IPS-20b (cell line): Measurements from ENCODE around the gene ADARB1.

Experiments
- H3K27ac ChIP-seq: one replicate; pipeline ENCODE4 v1.5.1; 2013; ENCODE audit warnings: low read length
- H3K27me3 ChIP-seq: 2 replicates; pipeline ENCODE4 v1.6.1; 2013; ENCODE audit warnings: mild to moderate bottlenecking, low read length, inconsistent platforms; ENCODE audit not compliant: insufficient read depth
- H3K36me3 ChIP-seq: 2 replicates; pipeline ENCODE4 v1.6.1; 2013; ENCODE audit warnings: low read depth, mild to moderate bottlenecking, inconsistent platforms, low read length, moderate library complexity; ENCODE audit not compliant: insufficient read depth
- H3K4me1 ChIP-seq: 2 replicates; pipeline ENCODE4 v1.6.1; 2013; ENCODE audit warnings: mild to moderate bottlenecking, control low read depth, inconsistent platforms, low read length, moderate library complexity; ENCODE audit not compliant: insufficient read depth
- H3K4me3 ChIP-seq: 2 replicates; pipeline ENCODE4 v1.5.1; 2013; ENCODE audit warnings: mild to moderate bottlenecking, low read length, inconsistent platforms
- H3K9ac ChIP-seq: 2 replicates; pipeline ENCODE4 v1.6.1; 2013; ENCODE audit warnings: low read depth, mild to moderate bottlenecking, inconsistent platforms, low read length, moderate library complexity
- H3K9me3 ChIP-seq: 2 replicates; pipeline ENCODE4 v1.6.1; 2013; ENCODE audit warnings: mild to moderate bottlenecking, low read depth, low read length, inconsistent platforms; ENCODE audit not compliant: insufficient read depth

The ADARB1 gene

GRCh38 chr21:45091550-45092322, 17.4 kb downstream of the ADARB1 start:
- Histone ChIP-seq H3K36me3 (no peaks in the 10 kb centered on the region), H3K4me1 (no peaks in the 10 kb centered on the region), H3K27me3 (no peaks in the 10 kb centered on the region), H3K4me3 (no peak overlapping the region), H3K9ac (no peak overlapping the region), H3K27ac (no peak overlapping the region), H3K9me3 (no peaks in the 10 kb centered on the region)

DNA sequence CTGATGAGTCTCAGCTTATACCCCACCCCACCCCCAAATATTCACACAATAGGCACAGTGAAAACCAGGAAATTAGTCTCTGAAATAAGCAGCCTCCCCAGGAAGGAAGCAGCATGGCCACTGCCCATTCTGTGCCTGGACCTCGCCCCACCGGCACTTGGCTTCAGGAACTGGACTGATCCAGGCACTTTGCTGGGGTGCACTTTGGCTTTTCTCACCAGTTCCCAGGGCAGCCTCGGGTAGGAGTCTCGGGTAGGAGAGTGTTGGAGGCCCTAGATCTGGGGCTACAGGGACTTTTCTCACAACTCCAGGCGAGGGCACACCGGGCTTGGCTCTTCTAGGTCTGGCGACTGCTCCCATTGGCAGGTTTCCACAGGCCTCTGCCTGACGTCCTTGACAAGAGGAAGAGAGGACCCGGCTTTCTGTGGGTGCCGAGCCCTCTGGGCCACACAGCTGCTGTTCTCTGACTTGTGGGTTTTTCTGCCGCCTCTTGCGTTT, 18.7 kb downstream of the ADARB1 start:
- H3K4me3 ChIP-seq, result no peak overlapping the region
- no peaks in the 10 kb centered on the region for H3K27me3 ChIP-seq
- no peaks in the 10 kb centered on the region for H3K36me3 ChIP-seq
- no peak overlapping the region for H3K9ac ChIP-seq
- no peaks in the 10 kb centered on the region for H3K4me1 ChIP-seq
- H3K27ac ChIP-seq, result no peak overlapping the region
- H3K9me3 ChIP-seq, result no peaks in the 10 kb centered on the region

GRCh38 chr21:45094412-45094811, 20.0 kb downstream of the ADARB1 start:
- H3K9ac ChIP-seq, result no peak overlapping the region

GRCh38 chr21:45095505-45095904, 21.1 kb downstream of the ADARB1 start:
- Histone ChIP-seq H3K27me3 (no peaks in the 10 kb centered on the region), H3K4me3 (no peak overlapping the region), H3K36me3 (no peaks in the 10 kb centered on the region), H3K27ac (no peak overlapping the region), H3K9me3 (no peaks in the 10 kb centered on the region), H3K9ac (no peak overlapping the region), H3K4me1 (no peaks in the 10 kb centered on the region)

More at GRCh38 chr21:45094412-45094811, 20.0 kb downstream of the ADARB1 start:
- Histone ChIP-seq H3K4me3 (no peak overlapping the region), H3K9me3 (no peaks in the 10 kb centered on the region), H3K27me3 (no peaks in the 10 kb centered on the region), H3K27ac (no peak overlapping the region), H3K36me3 (no peaks in the 10 kb centered on the region), H3K4me1 (no peaks in the 10 kb centered on the region)

- Histone ChIP-seq H3K9me3 (no peaks in the 10 kb centered on the region), H3K27me3 (no peaks in the 10 kb centered on the region), H3K4me1 (no peaks in the 10 kb centered on the region), H3K36me3 (no peaks in the 10 kb centered on the region), H3K4me3 (no peak overlapping the region), H3K27ac (no peak overlapping the region), H3K9ac (no peak overlapping the region)
Measured at GRCh38 chr21:45096217-45096616, 21.8 kb downstream of the ADARB1 start.

DNA sequence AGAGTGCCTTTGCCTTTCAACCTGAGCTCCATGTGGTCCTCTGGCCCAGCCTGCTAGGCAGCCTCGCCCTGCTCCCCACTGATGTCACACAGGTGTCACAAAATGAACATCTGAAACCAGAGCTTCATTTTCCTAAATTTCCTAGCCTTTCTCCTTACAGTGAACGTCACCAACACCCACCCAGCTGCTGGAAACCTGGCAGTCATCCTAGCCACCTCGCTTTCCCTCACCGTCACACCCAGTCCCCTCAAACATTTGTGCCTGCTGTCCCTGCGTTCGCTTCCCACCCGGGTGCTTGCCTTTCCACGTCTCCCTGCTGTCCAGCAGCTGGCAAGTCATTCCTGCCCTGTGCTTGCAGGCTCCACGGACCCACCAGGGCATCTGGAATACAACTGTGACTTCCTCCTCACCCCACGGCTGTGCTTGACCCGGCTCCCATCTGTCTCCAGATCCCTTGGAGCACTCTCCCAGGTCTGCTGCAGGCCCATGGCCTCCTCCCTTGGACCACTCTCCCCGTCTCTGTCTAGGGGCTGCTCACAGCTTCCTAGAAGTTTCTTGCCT, 23.5 kb downstream of the ADARB1 start:
- Histone ChIP-seq H3K9me3 (no peaks in the 10 kb centered on the region), H3K4me3 (no peak overlapping the region), H3K27me3 (no peaks in the 10 kb centered on the region), H3K4me1 (no peaks in the 10 kb centered on the region), H3K36me3 (no peaks in the 10 kb centered on the region), H3K9ac (no peak overlapping the region), H3K27ac (no peak overlapping the region)

GRCh38 chr21:45098867-45099266, 24.5 kb downstream of the ADARB1 start:
- H3K9ac ChIP-seq, result no peak overlapping the region
- no peaks in the 10 kb centered on the region for H3K36me3 ChIP-seq
- H3K27me3 ChIP-seq, result no peaks in the 10 kb centered on the region
- no peak overlapping the region for H3K27ac ChIP-seq
- H3K4me3 ChIP-seq, result no peak overlapping the region
- H3K4me1 ChIP-seq, result no peaks in the 10 kb centered on the region
- H3K9me3 ChIP-seq, result no peaks in the 10 kb centered on the region

DNA sequence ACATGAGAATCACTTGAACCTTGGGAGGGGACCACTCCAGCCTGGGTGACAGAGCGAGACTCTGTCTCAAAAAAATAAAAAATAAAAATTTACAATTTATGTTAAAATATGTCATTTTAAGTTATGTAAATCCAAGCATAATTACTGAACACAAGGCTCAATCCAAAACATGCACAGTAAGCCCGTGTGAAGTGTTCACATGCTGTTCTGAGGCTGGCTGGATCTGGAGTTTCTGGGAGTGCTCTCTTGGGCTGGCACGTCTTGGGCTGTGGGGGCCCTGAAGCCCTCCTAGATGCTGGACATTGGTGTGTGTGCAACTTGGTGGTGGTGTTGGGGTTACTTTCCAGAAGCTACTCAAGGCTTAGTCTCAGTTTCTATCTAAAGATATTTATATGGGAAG, 25.2 kb downstream of the ADARB1 start:
- Histone ChIP-seq H3K36me3 (no peaks in the 10 kb centered on the region), H3K4me1 (no peaks in the 10 kb centered on the region), H3K27ac (no peak overlapping the region), H3K27me3 (no peaks in the 10 kb centered on the region), H3K4me3 (no peak overlapping the region), H3K9me3 (no peaks in the 10 kb centered on the region), H3K9ac (no peak overlapping the region)

- H3K27me3 ChIP-seq, result no peaks in the 10 kb centered on the region
- H3K9me3 ChIP-seq, result no peaks in the 10 kb centered on the region
- H3K9ac ChIP-seq, result no peak overlapping the region
- H3K4me1 ChIP-seq, result no peaks in the 10 kb centered on the region
- no peak overlapping the region for H3K4me3 ChIP-seq
- H3K36me3 ChIP-seq, result no peaks in the 10 kb centered on the region
- H3K27ac ChIP-seq, result no peak overlapping the region
Measured at GRCh38 chr21:45100866-45101265, 26.5 kb downstream of the ADARB1 start.

DNA sequence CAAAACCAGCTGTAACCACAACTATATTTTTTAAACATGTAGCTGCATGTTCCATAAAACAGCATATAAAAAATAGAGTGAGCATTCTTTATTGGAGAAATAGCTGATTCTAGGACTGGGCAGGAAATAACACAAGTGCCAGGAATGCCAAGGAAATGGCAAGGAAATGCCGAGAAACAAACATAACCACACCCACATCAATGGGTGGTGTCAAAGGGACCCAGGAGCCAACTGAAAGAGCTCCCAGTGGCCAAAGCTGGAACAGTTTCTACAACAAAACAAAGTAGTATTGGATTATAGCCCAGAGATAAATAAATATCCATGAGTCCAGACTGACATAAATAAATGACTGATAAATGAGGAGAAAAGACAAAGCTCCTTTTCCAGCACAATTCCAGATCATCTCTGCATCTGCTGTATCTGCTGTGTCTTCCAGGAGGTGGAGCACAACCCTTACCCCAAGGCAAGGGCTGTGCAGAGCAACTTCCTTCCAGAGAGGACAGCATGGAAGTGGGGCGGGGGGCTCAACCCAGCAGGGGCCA, 28.1 kb downstream of the ADARB1 start:
- Histone ChIP-seq H3K4me1 (no peaks in the 10 kb centered on the region), H3K9ac (no peak overlapping the region), H3K4me3 (no peak overlapping the region), H3K36me3 (no peaks in the 10 kb centered on the region), H3K27me3 (no peaks in the 10 kb centered on the region), H3K27ac (no peak overlapping the region), H3K9me3 (no peaks in the 10 kb centered on the region)

DNA sequence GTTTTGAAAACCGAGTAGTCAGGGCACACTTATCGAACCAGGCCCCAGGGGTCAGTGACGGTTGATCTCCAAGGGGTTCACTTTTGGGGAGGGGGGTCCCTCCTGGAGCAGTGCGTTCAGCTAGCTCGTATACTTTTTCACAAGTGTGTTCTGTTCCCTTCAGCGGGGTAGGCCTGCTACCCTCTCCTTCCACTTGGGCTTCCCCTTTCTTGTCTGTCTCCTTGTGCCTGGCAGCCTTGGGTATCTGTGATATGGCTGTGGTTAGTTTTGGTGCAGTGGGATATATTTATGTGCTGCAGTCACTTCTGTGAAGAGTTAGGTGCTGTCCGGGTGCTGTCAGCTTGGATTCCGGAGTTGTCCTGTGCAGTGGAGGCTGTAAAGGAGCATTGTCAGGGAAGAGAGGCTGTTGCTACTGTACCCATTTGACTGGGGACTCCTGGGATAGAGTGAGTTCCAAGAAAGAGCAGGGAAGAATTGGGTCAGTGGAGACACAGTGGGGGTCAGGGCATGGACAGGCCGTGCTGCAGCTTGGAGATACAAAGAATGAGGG, 29.7 kb downstream of the ADARB1 start:
- Histone ChIP-seq H3K27me3 (no peaks in the 10 kb centered on the region), H3K27ac (no peak overlapping the region), H3K36me3 (no peaks in the 10 kb centered on the region), H3K4me3 (no peak overlapping the region), H3K9me3 (no peaks in the 10 kb centered on the region), H3K4me1 (no peaks in the 10 kb centered on the region), H3K9ac (no peak overlapping the region)

DNA sequence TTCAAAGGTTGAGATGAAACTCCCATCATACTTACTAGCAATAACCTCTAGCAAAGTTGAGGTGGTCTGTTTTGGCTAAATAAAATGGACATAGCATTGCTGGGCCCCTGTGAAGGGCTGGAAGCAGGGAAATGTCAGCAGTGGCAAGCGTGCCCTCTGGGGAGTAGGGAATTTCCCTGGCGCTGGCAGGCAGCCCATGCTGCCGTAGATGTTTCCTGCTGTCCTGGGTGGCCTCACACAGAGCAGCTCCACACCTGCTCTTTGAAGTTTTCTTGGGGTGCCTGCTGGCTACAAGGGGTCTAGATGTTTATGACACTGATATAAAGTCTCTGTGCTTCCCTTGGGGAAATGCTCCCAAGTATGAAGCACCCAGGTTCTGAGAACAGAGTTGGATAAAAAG, 30.2 kb downstream of the ADARB1 start:
- H3K4me3 ChIP-seq, result no peak overlapping the region
- no peaks in the 10 kb centered on the region for H3K4me1 ChIP-seq
- no peak overlapping the region for H3K9ac ChIP-seq
- H3K36me3 ChIP-seq, result no peaks in the 10 kb centered on the region
- no peaks in the 10 kb centered on the region for H3K27me3 ChIP-seq
- H3K27ac ChIP-seq, result no peak overlapping the region
- H3K9me3 ChIP-seq, result no peaks in the 10 kb centered on the region
